ENCODE results near the gene RSPH10B2.
A peak's percentile ranks its signal among the peaks of the same experiment; 100 is the strongest.
"Not testable (repeated sequence)": the region's sequence is repeated elsewhere in the genome, so short reads cannot be mapped to it uniquely, and the experiment has no call there.

Gene RSPH10B2

GRCh38 chr7:6789353-6789752 lies 35.5 kb downstream of the RSPH10B2 start:
- not testable (repeated sequence) for DNase-seq (ENCODE audit: low spot score)

- not testable (repeated sequence) for DNase-seq (ENCODE audit: low spot score)
These were observed 38.4 kb downstream of the RSPH10B2 start for GRCh38 chr7:6792113-6792872.

GRCh38 chr7:6794276-6794675 lies 40.4 kb downstream of the RSPH10B2 start:
- not testable (repeated sequence) for DNase-seq (ENCODE audit: low spot score)

- not testable (repeated sequence) for DNase-seq (ENCODE audit: low spot score)
These were observed 43.3 kb downstream of the RSPH10B2 start for GRCh38 chr7:6797218-6797617.

GRCh38 chr7:6798047-6798446 lies 44.1 kb downstream of the RSPH10B2 start:
- DNase-seq (ENCODE audit: low spot score): not testable (repeated sequence)

DNA sequence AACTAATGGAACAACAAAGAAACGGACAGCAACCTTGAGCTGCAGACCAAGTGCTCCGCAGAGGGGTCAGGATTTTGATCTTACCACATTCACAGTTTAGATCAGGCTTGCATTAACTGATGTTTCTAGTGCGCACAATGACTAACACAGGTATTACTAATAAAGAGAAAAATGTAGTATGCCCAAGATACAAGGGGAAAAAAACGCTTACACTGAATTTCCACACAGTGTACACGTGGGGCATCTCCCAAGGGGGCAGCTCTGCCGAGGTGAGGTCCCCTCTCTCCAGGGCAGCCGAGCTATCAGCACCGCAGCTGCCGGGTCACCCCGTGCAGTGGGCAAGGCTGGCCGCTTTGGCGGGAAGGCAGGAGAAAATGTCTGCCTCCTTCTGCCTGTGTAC lies 46.0 kb downstream of the RSPH10B2 start:
- not testable (repeated sequence) for DNase-seq (ENCODE audit: low spot score)

- not testable (repeated sequence) for DNase-seq (ENCODE audit: low spot score)
These were observed 46.4 kb downstream of the RSPH10B2 start for GRCh38 chr7:6800331-6800730.

DNA sequence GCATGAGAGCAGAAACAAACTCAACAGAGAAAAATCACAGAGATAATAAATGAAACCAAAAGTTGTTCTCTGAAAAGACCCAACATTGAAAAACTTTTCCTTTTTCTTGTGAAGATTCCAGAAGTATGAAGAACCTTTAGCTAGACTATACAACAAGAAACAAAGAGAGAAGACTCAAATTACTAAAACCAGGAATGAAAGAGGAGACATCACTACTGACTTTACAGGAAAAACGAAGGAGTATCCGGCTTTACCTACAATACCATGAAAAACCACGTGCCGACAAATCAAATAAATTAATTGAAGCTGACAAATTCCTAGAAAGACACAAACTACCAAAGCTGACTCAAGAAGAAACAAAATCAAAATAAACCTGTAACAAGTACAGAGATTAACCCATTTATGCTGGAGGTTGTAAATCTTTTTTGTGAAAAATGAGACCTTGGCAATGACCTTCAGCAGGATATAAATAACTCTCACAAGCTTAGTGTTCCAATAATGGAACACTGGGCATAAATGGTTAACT lies 53.6 kb downstream of the RSPH10B2 start:
- DNase-seq (ENCODE audit: low spot score): not testable (repeated sequence)

- not testable (repeated sequence) for DNase-seq (ENCODE audit: low spot score)
These were observed 54.1 kb downstream of the RSPH10B2 start for GRCh38 chr7:6807959-6808358.

- DNase-seq (ENCODE audit: low spot score): not testable (repeated sequence)
These were observed 59.1 kb downstream of the RSPH10B2 start for GRCh38 chr7:6813011-6813410.

DNA sequence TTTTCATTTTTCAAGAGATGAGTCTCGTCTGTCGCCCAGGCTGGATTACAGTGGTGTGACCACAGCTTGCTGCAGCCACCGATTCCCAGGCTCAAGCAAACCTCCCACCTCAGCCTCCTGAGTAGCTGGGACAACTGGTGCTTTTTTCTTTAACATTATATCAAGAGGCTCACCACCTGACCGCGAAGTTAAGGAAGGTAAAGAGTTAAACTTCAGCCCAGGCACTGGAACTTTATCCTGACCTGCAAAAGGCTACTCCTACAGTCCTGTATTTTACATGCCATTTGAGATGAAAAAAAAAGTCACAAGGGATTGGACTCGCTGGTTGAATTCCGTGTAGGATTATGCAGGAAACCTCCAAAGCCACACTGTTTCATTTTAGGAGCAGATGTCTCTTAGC lies 61.6 kb downstream of the RSPH10B2 start:
- DNase-seq (ENCODE audit: low spot score): not testable (repeated sequence)

- not testable (repeated sequence) for DNase-seq (ENCODE audit: low spot score)
These were observed 67.7 kb downstream of the RSPH10B2 start for GRCh38 chr7:6821622-6822021.

GRCh38 chr7:6825236-6826125 lies 71.6 kb downstream of the RSPH10B2 start:
- DNase-seq (ENCODE audit: low spot score): not testable (repeated sequence)

- peak; percentile 78 for DNase-seq (ENCODE audit: low spot score)
These were observed 72.2 kb downstream of the RSPH10B2 start, which contains the start of gene CCZ1B for GRCh38 chr7:6826151-6826550. TSS of gene CCZ1B (minus strand) at chr7:6826275. CDS start at chr7:6826197, 78 bp downstream.

DNA sequence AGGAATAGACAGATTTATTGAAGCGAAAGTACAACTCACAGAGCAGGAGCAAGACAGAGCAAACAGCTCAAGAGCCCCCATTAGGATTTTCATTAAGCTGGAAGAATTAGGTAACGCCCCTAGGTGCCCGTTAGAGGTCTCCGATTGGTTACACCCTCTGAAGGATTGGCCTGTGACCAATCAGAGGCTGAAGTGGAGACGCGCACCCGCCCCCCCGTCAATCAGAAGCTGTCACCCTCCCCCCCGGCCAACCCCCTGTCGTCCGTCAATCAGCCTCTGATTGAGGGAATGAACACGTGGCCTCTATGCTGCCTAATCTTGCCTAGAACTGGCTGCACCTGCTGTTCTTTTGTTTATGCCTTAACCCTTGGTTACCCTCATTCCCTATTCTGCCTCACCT lies 73.3 kb downstream of the RSPH10B2 start:
- not testable (repeated sequence) for DNase-seq (ENCODE audit: low spot score)

GRCh38 chr7:6829616-6830015 lies 75.7 kb downstream of the RSPH10B2 start:
- not testable (repeated sequence) for DNase-seq (ENCODE audit: low spot score)

DNA sequence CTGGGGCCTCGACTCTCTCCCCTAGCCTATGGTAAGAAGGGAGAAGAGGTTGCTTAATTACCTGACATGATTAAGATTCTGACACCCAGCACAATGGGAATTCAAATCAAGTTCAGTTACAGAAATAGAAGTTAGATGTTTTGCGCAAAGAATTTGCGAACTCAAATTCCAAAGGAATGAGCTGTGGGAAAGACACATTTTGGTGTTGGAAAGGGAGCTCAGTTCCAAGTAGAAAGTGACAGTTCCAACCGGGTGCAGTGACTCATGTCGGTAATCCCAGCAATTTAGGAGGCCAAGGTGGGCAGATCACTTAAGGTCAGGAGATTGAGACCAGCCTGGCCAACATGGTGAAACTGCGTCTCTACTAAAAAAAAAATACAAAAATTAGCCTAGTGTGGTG lies 76.1 kb downstream of the RSPH10B2 start:
- DNase-seq (ENCODE audit: low spot score): not testable (repeated sequence)

DNA sequence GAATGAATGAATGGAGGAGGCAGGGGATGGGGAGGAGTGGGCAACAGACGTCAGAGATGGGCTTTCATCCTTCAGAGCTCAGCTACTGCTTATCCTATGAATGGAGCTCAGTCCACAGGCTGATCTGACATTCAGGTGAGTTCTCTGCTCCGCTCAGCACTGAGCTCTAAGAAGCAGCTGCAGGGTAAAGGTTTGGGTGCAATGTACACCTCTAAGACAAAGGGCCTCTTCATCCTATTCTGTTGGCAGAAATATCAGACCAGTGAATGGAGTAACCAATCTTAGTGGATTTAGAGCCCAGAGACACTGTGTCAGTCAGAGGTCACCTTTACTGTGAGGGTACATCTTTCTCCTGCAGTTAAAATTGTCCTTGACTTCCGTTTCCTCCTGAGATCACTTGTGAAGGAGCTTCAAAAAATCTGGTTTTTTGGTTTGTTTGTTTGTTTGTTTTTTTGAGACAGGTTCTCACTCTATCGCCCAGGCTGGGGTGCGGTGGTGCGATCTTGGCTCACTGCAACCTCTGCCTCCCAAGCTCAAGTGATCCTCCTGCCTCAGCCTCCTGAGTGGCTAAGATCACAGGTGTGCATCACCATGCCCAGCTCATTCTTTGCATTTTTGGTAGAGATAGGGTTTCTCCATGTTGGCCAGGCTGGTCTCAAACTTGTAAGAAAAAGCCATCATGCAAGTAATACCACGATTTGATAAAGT lies 77.3 kb downstream of the RSPH10B2 start:
- DNase-seq (ENCODE audit: low spot score): no peak

GRCh38 chr7:6833636-6834035 lies 79.7 kb downstream of the RSPH10B2 start:
- DNase-seq (ENCODE audit: low spot score): no peak

GRCh38 chr7:6835521-6835920 lies 81.6 kb downstream of the RSPH10B2 start:
- DNase-seq (ENCODE audit: low spot score): not testable (repeated sequence)

DNA sequence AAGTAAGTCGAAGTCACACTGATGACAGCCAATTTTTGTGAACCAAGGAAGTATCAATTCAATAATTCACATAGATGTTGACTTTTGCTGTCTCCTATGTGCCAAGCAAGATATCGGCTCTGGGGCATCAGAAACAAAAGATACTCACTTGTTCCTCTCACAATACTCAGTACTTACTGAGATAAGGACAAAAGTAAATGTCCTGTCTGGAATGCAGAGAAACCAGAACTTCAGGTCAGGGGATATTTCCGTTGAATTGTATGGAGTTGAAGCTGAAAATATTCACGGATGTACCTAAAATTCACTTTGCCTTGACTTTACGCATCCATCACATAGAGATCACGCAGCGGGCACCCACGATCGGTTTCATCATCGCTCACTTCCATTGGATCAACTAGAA lies 83.2 kb downstream of the RSPH10B2 start:
- not testable (repeated sequence) for DNase-seq (ENCODE audit: low spot score)

Measured in LoVo (cell line).